ENCODE data around the gene IPP.

Gene IPP

DNA sequence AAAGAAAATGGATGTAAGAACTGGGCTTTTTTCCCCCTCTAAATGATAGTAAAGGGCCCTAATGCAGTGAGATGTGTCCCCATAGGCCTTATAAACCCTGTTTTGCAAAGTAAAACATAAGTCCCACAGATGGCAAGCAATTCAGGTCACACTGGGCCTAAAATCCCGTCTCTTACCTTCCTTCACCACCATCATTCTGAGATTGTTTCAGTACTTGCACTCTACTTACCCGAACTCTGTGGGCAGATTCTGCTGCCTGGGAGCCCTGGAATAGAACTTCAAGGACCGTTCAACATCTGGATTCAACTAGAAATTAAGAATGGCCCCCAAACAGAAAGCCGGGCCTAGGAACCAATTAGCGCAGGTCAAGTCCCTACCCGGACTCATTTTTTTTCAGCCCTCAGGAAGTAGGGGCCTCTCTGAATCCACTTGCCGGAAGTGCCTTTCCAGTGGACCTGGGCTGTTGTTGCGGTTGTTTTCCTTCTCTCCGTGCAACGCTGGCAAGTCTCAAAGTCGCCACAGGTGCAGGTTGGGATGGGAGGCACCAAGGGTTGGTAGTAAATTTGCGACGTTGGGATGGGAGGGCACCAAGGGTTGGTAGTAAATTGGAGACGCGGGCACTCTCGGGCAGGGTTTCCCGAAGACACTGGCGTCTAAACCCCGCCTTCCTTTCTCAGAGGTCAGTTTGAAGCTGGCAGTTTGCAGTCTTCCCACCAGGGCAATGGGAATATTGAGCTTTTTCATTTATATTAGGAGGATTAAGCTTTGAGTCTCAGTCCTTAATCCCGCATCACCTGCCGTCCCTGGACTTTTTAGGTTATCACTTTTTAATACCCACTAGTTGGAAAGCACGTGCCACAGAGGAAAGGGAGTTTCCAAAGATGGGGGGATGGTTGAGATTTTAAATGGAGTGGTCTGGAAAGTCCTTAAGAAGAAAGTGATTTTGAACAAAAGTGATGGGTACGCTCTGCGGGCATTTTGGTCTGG, 62.4 kb downstream of the IPP start, which contains the start of gene TMEM69 (continued):
- TF ChIP-seq, protein P1, sequence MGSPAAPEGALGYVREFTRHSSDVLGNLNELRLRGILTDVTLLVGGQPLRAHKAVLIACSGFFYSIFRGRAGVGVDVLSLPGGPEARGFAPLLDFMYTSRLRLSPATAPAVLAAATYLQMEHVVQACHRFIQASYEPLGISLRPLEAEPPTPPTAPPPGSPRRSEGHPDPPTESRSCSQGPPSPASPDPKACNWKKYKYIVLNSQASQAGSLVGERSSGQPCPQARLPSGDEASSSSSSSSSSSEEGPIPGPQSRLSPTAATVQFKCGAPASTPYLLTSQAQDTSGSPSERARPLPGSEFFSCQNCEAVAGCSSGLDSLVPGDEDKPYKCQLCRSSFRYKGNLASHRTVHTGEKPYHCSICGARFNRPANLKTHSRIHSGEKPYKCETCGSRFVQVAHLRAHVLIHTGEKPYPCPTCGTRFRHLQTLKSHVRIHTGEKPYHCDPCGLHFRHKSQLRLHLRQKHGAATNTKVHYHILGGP (tag by site-specific recombination; IDR thresholded peaks at IDR 0.05): no peak
- no peak for TF ChIP-seq HOXC10 (CRISPR knock-in tag; IDR thresholded peaks at IDR 0.05)
- TF ChIP-seq SP2 (tag by site-specific recombination; IDR thresholded peaks at IDR 0.05): peak; percentile 80
- no peak for TF ChIP-seq ZNF157 (tag by site-specific recombination; IDR thresholded peaks at IDR 0.05)
- TF ChIP-seq, protein P2, sequence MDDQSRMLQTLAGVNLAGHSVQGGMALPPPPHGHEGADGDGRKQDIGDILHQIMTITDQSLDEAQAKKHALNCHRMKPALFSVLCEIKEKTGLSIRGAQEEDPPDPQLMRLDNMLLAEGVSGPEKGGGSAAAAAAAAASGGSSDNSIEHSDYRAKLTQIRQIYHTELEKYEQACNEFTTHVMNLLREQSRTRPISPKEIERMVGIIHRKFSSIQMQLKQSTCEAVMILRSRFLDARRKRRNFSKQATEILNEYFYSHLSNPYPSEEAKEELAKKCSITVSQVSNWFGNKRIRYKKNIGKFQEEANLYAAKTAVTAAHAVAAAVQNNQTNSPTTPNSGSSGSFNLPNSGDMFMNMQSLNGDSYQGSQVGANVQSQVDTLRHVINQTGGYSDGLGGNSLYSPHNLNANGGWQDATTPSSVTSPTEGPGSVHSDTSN (CRISPR knock-in tag; IDR thresholded peaks at IDR 0.05): no peak
- TF ChIP-seq, protein P3, sequence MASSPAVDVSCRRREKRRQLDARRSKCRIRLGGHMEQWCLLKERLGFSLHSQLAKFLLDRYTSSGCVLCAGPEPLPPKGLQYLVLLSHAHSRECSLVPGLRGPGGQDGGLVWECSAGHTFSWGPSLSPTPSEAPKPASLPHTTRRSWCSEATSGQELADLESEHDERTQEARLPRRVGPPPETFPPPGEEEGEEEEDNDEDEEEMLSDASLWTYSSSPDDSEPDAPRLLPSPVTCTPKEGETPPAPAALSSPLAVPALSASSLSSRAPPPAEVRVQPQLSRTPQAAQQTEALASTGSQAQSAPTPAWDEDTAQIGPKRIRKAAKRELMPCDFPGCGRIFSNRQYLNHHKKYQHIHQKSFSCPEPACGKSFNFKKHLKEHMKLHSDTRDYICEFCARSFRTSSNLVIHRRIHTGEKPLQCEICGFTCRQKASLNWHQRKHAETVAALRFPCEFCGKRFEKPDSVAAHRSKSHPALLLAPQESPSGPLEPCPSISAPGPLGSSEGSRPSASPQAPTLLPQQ (tag by site-specific recombination; IDR thresholded peaks at IDR 0.05): peak; percentile 85
- no peak for TF ChIP-seq ZNF155 (tag by site-specific recombination; IDR thresholded peaks at IDR 0.05)
- TF ChIP-seq, protein P4, sequence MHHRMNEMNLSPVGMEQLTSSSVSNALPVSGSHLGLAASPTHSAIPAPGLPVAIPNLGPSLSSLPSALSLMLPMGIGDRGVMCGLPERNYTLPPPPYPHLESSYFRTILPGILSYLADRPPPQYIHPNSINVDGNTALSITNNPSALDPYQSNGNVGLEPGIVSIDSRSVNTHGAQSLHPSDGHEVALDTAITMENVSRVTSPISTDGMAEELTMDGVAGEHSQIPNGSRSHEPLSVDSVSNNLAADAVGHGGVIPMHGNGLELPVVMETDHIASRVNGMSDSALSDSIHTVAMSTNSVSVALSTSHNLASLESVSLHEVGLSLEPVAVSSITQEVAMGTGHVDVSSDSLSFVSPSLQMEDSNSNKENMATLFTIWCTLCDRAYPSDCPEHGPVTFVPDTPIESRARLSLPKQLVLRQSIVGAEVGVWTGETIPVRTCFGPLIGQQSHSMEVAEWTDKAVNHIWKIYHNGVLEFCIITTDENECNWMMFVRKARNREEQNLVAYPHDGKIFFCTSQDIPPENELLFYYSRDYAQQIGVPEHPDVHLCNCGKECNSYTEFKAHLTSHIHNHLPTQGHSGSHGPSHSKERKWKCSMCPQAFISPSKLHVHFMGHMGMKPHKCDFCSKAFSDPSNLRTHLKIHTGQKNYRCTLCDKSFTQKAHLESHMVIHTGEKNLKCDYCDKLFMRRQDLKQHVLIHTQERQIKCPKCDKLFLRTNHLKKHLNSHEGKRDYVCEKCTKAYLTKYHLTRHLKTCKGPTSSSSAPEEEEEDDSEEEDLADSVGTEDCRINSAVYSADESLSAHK (tag by site-specific recombination; IDR thresholded peaks at IDR 0.05): peak; percentile 5; the same call in 1 of the 2 replicates
- TF ChIP-seq PATZ1 (tag by site-specific recombination; IDR thresholded peaks at IDR 0.05): peak; percentile 88
- TF ChIP-seq, protein P5, sequence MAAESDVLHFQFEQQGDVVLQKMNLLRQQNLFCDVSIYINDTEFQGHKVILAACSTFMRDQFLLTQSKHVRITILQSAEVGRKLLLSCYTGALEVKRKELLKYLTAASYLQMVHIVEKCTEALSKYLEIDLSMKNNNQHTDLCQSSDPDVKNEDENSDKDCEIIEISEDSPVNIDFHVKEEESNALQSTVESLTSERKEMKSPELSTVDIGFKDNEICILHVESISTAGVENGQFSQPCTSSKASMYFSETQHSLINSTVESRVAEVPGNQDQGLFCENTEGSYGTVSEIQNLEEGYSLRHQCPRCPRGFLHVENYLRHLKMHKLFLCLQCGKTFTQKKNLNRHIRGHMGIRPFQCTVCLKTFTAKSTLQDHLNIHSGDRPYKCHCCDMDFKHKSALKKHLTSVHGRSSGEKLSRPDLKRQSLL (tag by site-specific recombination; IDR thresholded peaks at IDR 0.05): 0 out of 2 replicates have a peak, but pooled peaks have one; percentile 29
- TF ChIP-seq ZNF37A (tag by site-specific recombination; IDR thresholded peaks at IDR 0.05): no peak; the same call in 1 of the 2 replicates
- TF ChIP-seq ZNF404 (tag by site-specific recombination; IDR thresholded peaks at IDR 0.05): no peak
- no peak for TF ChIP-seq ZNF133 (tag by site-specific recombination; IDR thresholded peaks at IDR 0.05)
- no peak for TF ChIP-seq ZSCAN5A (tag by site-specific recombination; IDR thresholded peaks at IDR 0.05)
- TF ChIP-seq ZBTB48 (tag by site-specific recombination; IDR thresholded peaks at IDR 0.05): no peak
- TF ChIP-seq RBAK (tag by site-specific recombination; IDR thresholded peaks at IDR 0.05): no peak
- TF ChIP-seq, protein P6, sequence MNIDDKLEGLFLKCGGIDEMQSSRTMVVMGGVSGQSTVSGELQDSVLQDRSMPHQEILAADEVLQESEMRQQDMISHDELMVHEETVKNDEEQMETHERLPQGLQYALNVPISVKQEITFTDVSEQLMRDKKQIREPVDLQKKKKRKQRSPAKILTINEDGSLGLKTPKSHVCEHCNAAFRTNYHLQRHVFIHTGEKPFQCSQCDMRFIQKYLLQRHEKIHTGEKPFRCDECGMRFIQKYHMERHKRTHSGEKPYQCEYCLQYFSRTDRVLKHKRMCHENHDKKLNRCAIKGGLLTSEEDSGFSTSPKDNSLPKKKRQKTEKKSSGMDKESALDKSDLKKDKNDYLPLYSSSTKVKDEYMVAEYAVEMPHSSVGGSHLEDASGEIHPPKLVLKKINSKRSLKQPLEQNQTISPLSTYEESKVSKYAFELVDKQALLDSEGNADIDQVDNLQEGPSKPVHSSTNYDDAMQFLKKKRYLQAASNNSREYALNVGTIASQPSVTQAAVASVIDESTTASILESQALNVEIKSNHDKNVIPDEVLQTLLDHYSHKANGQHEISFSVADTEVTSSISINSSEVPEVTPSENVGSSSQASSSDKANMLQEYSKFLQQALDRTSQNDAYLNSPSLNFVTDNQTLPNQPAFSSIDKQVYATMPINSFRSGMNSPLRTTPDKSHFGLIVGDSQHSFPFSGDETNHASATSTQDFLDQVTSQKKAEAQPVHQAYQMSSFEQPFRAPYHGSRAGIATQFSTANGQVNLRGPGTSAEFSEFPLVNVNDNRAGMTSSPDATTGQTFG (tag by site-specific recombination; IDR thresholded peaks at IDR 0.05; ENCODE audit: borderline replicate concordance): 0 out of 2 replicates have a peak, but pooled peaks have one; percentile 42
- TF ChIP-seq ZNF510 (tag by site-specific recombination; IDR thresholded peaks at IDR 0.05; ENCODE audit: insufficient replicate concordance): no peak
- TF ChIP-seq ZNF549 (tag by site-specific recombination; IDR thresholded peaks at IDR 0.05): no peak
- TF ChIP-seq ZNF791 (tag by site-specific recombination; IDR thresholded peaks at IDR 0.05): no peak
- no peak for TF ChIP-seq ZNF433 (tag by site-specific recombination; IDR thresholded peaks at IDR 0.05; ENCODE audit: low read depth)
- TF ChIP-seq ELK4 (IDR thresholded peaks at IDR 0.05; ENCODE audit: borderline replicate concordance, low read depth, low read length): no peak

Data from HEK293 (cell line).